Naive thymus-derived CD8-positive, alpha-beta T cell (primary cell): ENCODE results near the gene CARNS1. TPM values are rescaled to one million over a fixed set of nuclear protein-coding genes. Genes with fewer than 3 reads are reported as not detected.

ENCODE experiments used
- ATAC-seq, 2 donors: fragments of 150-1000 bp; cut with Tn5 transposase in 1 of 2; sonication (Bioruptor Pico), chemical (Tn5 transposase) in 1 of 2; 1 replicate in 1 of 2; 2 replicates in 1 of 2; pipeline ENCODE4 v1.10.0; 2021; ENCODE audit warnings: mild to moderate bottlenecking in 2 of 2, moderate library complexity in 2 of 2
- POLR2A ChIA-PET: fragments of 350-600 bp; sonication (Branson Sonifier 250); formaldehyde crosslinking; loops from one replicate; lab custom pipeline; 2021; ENCODE audit warnings: antibody characterized with exemption; lab: Charles Lee
- DNase-seq, 10 donors: peaks; one replicate each; pipeline versions ENCODE4 v3.0.0 to v3.0.0-alpha.2; 2020 to 2022
- H3K27ac Mint-ChIP-seq, 10 donors: one replicate each; pipeline ENCODE4 v1.8.0; 2020 to 2022; ENCODE audit warnings: mild to moderate bottlenecking in 10 of 10, mixed read lengths in 10 of 10, moderate library complexity in 4 of 10, inconsistent platforms in 1 of 10
- H3K27me3 Mint-ChIP-seq, 5 donors: one replicate each; pipeline ENCODE4 v1.8.0; 2021 to 2022; ENCODE audit warnings: mixed read lengths in 5 of 5
- H3K36me3 Mint-ChIP-seq, 3 donors: one replicate each; pipeline ENCODE4 v1.8.0; 2020 to 2022; ENCODE audit warnings: mixed read lengths in 3 of 3, mild to moderate bottlenecking in 2 of 3, inconsistent platforms in 1 of 3
- H3K4me1 Mint-ChIP-seq, 4 donors: one replicate each; pipeline ENCODE4 v1.8.0; 2021 to 2022; ENCODE audit warnings: mixed read lengths in 4 of 4
- H3K4me3 Mint-ChIP-seq, 10 donors: one replicate each; pipeline ENCODE4 v1.8.0; 2020 to 2022; ENCODE audit warnings: mild to moderate bottlenecking in 10 of 10, mixed read lengths in 10 of 10, moderate library complexity in 6 of 10, inconsistent platforms in 1 of 10
- H3K9me3 Mint-ChIP-seq, 9 donors: one replicate each; pipeline ENCODE4 v1.8.0; 2020 to 2022; ENCODE audit warnings: mixed read lengths in 9 of 9, mild to moderate bottlenecking in 3 of 9, inconsistent platforms in 1 of 9, moderate library complexity in 1 of 9
- polyA plus RNA-seq, 3 donors: library from polyadenylated mRNA; unstranded; fragments of 300-500 nt; fragmentation: Illumina TruSeq; gene quantifications; one replicate each; pipeline ENCODE4 v1.2.3, GENCODE V29; 2021
- total RNA-seq, 8 experiments: library from RNA in 2 of 8; stranded (reverse) in 2 of 8; gene quantifications; one replicate each; pipeline ENCODE4 v1.2.3 and lab custom pipeline; 2021 to 2026

The CARNS1 gene
- total and polyA plus RNA-seq, 5 experiments from 2014 or later = 2.2 to 21.2 (median 3.7) TPM

DNA sequence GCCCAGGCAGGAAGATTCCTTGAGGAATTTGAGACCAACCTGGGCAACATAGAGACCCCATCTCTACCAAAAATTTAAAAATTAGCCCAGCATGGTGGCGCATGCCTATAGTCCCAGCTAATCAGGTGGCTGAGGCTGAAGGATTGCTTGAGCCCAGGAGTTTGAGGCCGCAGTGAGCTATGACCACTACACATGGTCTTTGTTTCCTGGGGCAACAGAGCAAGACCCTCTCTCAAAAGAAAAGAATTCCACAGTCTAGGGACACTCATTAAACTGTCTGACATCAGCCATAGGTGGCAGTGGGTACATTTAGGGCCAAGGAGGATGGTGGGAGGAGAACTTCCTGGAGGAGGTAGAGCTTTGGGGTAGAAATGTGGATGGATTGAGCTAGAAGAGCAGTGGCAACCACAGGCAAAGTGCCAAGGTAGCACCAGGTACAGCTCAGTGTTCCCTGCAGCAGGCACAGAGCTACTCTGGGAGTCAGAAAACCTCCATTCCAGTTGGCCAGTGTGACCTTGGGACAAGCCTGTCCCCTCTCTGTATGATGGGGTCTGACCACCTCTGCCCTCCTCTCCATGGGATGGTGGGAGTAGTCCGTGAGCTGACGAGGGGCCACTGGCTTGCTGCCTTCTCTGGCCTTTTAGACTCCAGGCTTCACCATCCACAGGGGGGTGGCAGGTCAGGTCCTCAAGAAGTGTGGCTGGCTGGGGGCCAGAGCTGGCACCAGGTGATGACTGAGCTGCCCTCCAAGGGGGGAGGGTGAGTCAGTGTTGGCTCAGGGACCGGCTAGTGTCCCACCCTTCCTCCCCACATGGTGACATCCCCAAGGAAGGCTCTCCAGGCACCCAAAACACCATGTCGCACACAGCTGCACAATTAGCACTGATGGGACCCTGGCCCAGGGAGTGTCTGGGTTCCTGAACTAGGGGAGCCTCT, 38.3 kb upstream of the CARNS1 start:
- peaks cover 0 to 6% (median 0%) of the 10 kb centered on the region in 5 donors for H3K27me3 Mint-ChIP-seq
- POLR2A ChIA-PET = interaction anchor here (0.9 to 24.1 kb wide), 6 partner anchors 10 to 115 kb away, joined by 3 to 493 read pairs (median 4); partner anchors contain the start of gene POLD4
- H3K9me3 Mint-ChIP-seq = no peaks in the 10 kb centered on the region
- no peak overlapping the region for H3K4me3 Mint-ChIP-seq
- ATAC-seq = no peak
- H3K27ac Mint-ChIP-seq = peak overlapping the region in 1 of 10 donors; percentile 85
- DNase-seq = no peak
- H3K36me3 Mint-ChIP-seq = no peaks in the 10 kb centered on the region
- peaks cover 13 to 36% (median 22%) of the 10 kb centered on the region in 4 donors for H3K4me1 Mint-ChIP-seq

DNA sequence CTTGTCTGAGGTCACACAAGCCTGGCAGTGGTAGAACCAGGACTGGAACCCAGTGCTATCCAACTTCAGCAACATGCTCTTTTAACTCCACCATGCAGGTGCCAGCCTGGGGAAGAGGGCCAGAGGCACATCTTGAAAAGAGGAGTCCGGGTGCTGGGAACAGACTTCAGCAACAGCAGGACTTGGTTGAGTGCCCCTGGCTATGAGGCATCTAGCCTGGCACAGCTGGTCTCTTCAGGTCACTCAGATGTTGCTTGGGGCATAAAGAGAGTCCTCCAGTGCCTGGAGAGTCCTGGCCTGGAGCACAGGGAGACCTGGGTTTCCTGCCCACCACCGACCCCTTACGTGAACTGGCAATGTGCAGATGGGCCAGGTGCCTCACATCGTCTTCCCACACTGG, 36.9 kb upstream of the CARNS1 start:
- Mint-ChIP-seq H3K27ac (peak overlapping the region in 1 of 10 donors; percentile 18), H3K4me1 (peaks cover 13 to 40% (median 26%) of the 10 kb centered on the region in 4 donors), H3K4me3 (no peak overlapping the region), H3K9me3 (no peaks in the 10 kb centered on the region), H3K27me3 (peaks cover 0 to 6% (median 2%) of the 10 kb centered on the region in 5 donors), H3K36me3 (no peaks in the 10 kb centered on the region)
- no peak for ATAC-seq
- POLR2A ChIA-PET = interaction anchor here (0.6 to 24.1 kb wide), 5 partner anchors 9 to 66 kb away, joined by 3 to 493 read pairs (median 5); partner anchors contain the start of gene POLD4
- DNase-seq = no peak

- Mint-ChIP-seq H3K27ac (no peak overlapping the region), H3K9me3 (no peaks in the 10 kb centered on the region), H3K27me3 (peaks cover 0 to 2% (median under 1%) of the 10 kb centered on the region in 5 donors), H3K36me3 (no peaks in the 10 kb centered on the region), H3K4me3 (no peak overlapping the region), H3K4me1 (peaks cover 9 to 34% (median 20%) of the 10 kb centered on the region in 4 donors)
- ATAC-seq (no peak), DNase-seq (no peak)
- POLR2A ChIA-PET = interaction anchor here (0.6 to 24.1 kb wide), 5 partner anchors 21 to 91 kb away, joined by 3 to 493 read pairs (median 5); partner anchors contain the start of genes ANKRD13D and POLD4
Observed at GRCh38 chr11:67379061-67380058, 36.1 kb upstream of the CARNS1 start.

DNA sequence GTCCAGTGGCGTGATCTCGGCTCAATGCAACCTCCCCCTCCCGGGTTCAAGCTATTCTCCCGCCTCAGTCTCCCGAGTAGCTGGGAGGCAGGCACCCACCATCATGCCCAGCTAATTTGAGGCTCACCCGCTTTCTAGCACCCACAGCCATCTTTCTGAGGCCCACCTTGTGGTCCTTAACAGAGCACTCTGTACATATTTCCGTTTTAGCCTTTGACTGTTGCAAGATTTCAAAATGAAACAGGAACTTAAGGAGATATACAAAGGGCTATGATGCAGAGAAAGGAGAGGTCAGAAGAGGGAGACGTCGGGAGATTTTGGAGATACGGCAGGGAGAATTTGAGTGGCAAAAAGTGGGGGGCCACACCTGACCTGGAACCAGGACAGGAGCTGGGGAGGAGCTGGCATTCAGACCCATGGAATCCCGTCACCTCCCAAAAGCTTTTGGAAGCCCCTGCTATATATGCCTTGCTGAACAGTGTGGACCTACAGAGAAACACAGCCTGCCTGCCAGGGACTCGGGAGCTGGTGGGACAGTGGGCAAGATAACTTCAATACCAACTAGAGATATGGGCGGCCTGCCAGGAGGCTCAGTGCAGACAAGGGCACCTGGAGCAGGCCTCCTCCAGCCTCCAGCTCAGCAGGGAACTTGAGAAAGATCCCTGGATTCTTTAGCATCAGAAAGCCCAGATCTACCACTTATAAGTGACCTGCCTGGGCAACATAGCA, 34.1 kb upstream of the CARNS1 start:
- H3K4me3 Mint-ChIP-seq = peak overlapping the region in 1 of 10 donors; percentile 5
- peaks cover 0 to 2% (median 0%) of the 10 kb centered on the region in 5 donors for H3K27me3 Mint-ChIP-seq
- H3K9me3 Mint-ChIP-seq = no peaks in the 10 kb centered on the region
- peak overlapping the region in 5 of 10 donors; percentile 5 to 61 (median 50) for H3K27ac Mint-ChIP-seq
- H3K4me1 Mint-ChIP-seq = peaks cover 6 to 24% (median 12%) of the 10 kb centered on the region in 4 donors
- no peaks in the 10 kb centered on the region for H3K36me3 Mint-ChIP-seq
- ATAC-seq = no peak
- no peak for DNase-seq
- POLR2A ChIA-PET = interaction anchor here (0.6 to 24.1 kb wide), 13 partner anchors 7 to 141 kb away, joined by 3 to 493 read pairs (median 4); partner anchors contain the start of genes ANKRD13D, POLD4 and RAD9A

DNA sequence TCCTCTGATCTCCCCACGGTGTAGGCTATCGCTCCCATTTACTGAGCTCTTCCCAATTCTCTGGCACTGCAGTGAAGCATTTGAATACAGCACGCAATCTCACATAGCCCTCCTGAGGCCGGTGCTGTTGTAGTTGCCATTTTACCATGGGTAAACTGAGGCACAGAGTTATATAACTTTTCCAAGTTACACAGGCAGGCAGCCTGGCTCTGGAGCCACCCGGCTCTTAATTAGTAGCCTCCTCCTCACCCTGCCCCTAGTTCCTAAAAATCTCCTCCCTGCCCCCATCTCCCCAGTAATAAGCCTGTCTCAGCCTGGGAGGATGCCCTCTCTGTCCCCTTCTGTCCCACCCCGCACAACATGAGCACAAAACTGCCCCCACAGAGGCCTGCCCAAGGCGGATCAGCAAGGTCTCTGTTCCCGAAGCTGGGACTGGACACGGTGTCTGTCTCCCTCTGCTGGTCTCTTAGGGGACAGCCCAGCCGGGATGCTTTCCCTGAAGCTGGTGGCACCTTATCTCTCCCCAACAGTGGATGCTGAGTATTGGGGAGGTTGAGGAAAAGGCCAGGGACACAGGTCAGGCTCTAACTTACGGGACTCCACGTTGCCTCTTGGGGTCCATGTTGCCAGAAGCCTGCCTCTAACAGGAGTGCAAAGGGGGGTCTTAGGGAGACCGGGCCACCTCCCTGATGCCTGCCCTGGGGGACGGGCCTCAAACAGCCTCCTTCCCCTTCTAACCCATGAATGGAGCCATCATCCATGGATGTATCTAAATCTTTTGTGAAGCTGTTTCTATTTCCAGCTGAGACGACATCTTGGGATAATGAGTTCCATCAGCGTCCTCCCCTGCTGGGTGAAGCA, 33.0 kb upstream of the CARNS1 start:
- H3K27ac Mint-ChIP-seq = peak overlapping the region in 7 of 10 donors; percentile 37 to 80 (median 66)
- peak overlapping the region in 2 of 10 donors; percentile 57 to 66 for H3K4me3 Mint-ChIP-seq
- no peaks in the 10 kb centered on the region for H3K9me3 Mint-ChIP-seq
- H3K4me1 Mint-ChIP-seq = peaks cover 7 to 24% (median 13%) of the 10 kb centered on the region in 4 donors
- POLR2A ChIA-PET = interaction anchor here (0.6 to 24.1 kb wide), 17 partner anchors 9 to 142 kb away, joined by 3 to 493 read pairs (median 4); partner anchors contain the start of genes POLD4, PPP1CA, RAD9A and TBC1D10C
- no peaks in the 10 kb centered on the region for H3K36me3 Mint-ChIP-seq
- peak; percentile 70 to 90 (median 82) for DNase-seq
- H3K27me3 Mint-ChIP-seq = peaks cover 0 to 2% (median 0%) of the 10 kb centered on the region in 5 donors
- peak; percentile 95 to 98 for ATAC-seq

- no peaks in the 10 kb centered on the region for H3K9me3 Mint-ChIP-seq
- no peak for ATAC-seq
- DNase-seq = no peak
- peaks cover 14 to 30% (median 24%) of the 10 kb centered on the region in 4 donors for H3K4me1 Mint-ChIP-seq
- POLR2A ChIA-PET = interaction anchor here (1.0 to 25.5 kb wide), 5 partner anchors 12 to 107 kb away, joined by 3 to 2390 read pairs (median 7); partner anchors contain the start of genes CARNS1, CLCF1, POLD4 and PTPRCAP
- H3K27ac Mint-ChIP-seq = peak overlapping the region in 2 of 10 donors; percentile 62 to 75
- H3K36me3 Mint-ChIP-seq = no peaks in the 10 kb centered on the region
- H3K4me3 Mint-ChIP-seq = no peak overlapping the region
- H3K27me3 Mint-ChIP-seq = peaks cover 0 to 2% (median 0%) of the 10 kb centered on the region in 5 donors
Observed at GRCh38 chr11:67384851-67385366, 30.6 kb upstream of the CARNS1 start.

DNA sequence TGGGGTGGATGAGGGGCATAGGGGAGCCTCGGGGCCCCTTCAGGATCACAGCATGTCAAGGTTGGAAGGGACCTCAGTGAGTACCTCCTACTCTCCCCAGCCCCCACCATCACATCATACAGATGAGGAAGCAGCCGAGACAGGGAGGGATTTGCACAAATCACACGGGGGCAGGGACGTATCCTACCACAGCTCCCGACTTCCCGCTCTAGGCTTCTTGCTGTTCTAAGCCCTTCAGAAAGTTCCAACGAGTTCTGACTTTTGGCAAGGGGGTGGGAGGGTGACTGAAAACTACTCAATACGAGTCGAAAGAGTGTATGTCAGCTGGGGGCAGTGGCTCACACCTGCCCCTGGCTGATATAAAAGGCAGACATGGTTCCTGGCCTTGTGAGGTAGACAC, 28.4 kb upstream of the CARNS1 start:
- POLR2A ChIA-PET = interaction anchor here (0.6 to 25.5 kb wide), 13 partner anchors 9 to 269 kb away, joined by 3 to 2390 read pairs (median 4); partner anchors contain the start of genes CARNS1, CLCF1, GSTP1 and POLD4
- Mint-ChIP-seq H3K27ac (peak overlapping the region in 2 of 10 donors; percentile 32 to 54), H3K27me3 (peaks cover 0 to 2% (median 0%) of the 10 kb centered on the region in 5 donors), H3K9me3 (no peaks in the 10 kb centered on the region), H3K4me1 (peaks cover 20 to 29% (median 26%) of the 10 kb centered on the region in 4 donors), H3K36me3 (no peaks in the 10 kb centered on the region), H3K4me3 (no peak overlapping the region)
- DNase-seq (no peak), ATAC-seq (no peak)

GRCh38 chr11:67387518-67387917, 28.0 kb upstream of the CARNS1 start:
- Mint-ChIP-seq H3K27ac (peak overlapping the region in 4 of 10 donors; percentile 8 to 73 (median 42)), H3K9me3 (no peaks in the 10 kb centered on the region), H3K4me1 (peaks cover 20 to 30% (median 26%) of the 10 kb centered on the region in 4 donors), H3K4me3 (no peak overlapping the region), H3K36me3 (no peaks in the 10 kb centered on the region), H3K27me3 (peaks cover 0 to under 1% (median 0%) of the 10 kb centered on the region in 5 donors)
- POLR2A ChIA-PET = interaction anchor here (0.7 to 25.5 kb wide), 7 partner anchors 9 to 968 kb away, joined by 3 to 2390 read pairs (median 4); partner anchors contain the start of genes CARNS1, GSTP1, POLD4 and PTPRCAP
- no peak for ATAC-seq
- no peak for DNase-seq

DNA sequence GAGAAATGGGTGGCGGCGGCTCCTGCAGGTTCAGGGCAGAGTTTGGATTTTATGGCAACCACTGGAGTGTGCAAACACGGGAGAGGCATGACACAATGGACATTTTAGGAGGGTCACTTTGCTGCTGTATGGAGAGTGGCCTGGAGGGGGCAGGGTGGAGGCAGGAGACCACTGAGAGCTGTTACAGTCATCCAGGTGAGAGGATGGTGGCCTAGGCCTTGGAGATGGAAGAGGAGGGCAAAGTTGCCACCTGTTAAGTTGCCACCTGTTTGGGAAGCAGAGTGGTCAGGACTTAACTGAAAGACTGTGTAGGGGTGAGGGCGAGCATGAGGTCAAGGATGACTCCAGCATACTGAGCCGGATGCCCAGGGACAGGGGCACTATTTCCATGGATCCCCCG, 26.0 kb upstream of the CARNS1 start:
- ATAC-seq (peak; percentile 21 to 34), DNase-seq (peak in 7 of 10 donors; percentile 34 to 81 (median 55))
- Mint-ChIP-seq H3K4me1 (peaks cover 27 to 41% (median 37%) of the 10 kb centered on the region in 4 donors), H3K9me3 (no peaks in the 10 kb centered on the region), H3K36me3 (peaks cover 0 to 4% (median 0%) of the 10 kb centered on the region in 3 donors), H3K27me3 (no peaks in the 10 kb centered on the region), H3K27ac (peak overlapping the region; percentile 4 to 93 (median 59)), H3K4me3 (peak overlapping the region; percentile 57 to 86 (median 74))
- POLR2A ChIA-PET = interaction anchor here (1.0 to 25.5 kb wide), 5 partner anchors 13 to 95 kb away, joined by 4 to 2390 read pairs (median 139); partner anchors contain the start of genes AIP, CARNS1, POLD4 and PPP1CA

DNA sequence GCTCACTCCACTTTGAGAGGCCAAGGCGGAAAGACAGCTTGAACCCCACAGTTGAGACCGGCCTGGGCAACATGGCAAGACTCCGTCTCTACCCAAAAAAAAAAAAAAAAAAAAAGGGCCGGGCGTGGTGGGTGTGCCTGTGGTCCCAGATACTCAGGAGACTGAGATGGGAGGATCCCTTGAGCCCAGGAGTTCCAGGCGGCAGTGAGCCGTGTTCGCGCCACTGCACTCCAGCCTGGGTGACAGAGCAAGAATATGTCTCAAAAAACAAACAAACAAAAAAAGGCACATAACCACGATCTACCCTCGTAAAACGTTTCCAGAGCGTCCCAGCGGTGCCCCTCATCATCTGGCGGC, 24.6 kb upstream of the CARNS1 start:
- H3K27ac Mint-ChIP-seq = peak overlapping the region; percentile 68 to 93 (median 88)
- ATAC-seq (no peak), DNase-seq (no peak)
- H3K9me3 Mint-ChIP-seq = no peaks in the 10 kb centered on the region
- POLR2A ChIA-PET = interaction anchor here (1.3 to 25.5 kb wide), 14 partner anchors 12 to 151 kb away, joined by 3 to 2390 read pairs (median 11); partner anchors contain the start of genes AIP, CARNS1, CDK2AP2 and CLCF1
- peak overlapping the region; percentile 81 to 90 (median 87) for H3K4me3 Mint-ChIP-seq
- H3K36me3 Mint-ChIP-seq = peaks cover 0 to 4% (median 0%) of the 10 kb centered on the region in 3 donors
- peaks cover 27 to 41% (median 38%) of the 10 kb centered on the region in 4 donors for H3K4me1 Mint-ChIP-seq
- no peaks in the 10 kb centered on the region for H3K27me3 Mint-ChIP-seq
